Stimulated activated naive CD4-positive, alpha-beta T cell (primary cell): ENCODE results near the gene TXNDC11.

ENCODE experiments used
- DNase-seq, 6 experiments: peaks; one replicate each; lab custom pipeline; 2025; lab: John Stamatoyannopoulos, UW

TXNDC11 gene

DNA sequence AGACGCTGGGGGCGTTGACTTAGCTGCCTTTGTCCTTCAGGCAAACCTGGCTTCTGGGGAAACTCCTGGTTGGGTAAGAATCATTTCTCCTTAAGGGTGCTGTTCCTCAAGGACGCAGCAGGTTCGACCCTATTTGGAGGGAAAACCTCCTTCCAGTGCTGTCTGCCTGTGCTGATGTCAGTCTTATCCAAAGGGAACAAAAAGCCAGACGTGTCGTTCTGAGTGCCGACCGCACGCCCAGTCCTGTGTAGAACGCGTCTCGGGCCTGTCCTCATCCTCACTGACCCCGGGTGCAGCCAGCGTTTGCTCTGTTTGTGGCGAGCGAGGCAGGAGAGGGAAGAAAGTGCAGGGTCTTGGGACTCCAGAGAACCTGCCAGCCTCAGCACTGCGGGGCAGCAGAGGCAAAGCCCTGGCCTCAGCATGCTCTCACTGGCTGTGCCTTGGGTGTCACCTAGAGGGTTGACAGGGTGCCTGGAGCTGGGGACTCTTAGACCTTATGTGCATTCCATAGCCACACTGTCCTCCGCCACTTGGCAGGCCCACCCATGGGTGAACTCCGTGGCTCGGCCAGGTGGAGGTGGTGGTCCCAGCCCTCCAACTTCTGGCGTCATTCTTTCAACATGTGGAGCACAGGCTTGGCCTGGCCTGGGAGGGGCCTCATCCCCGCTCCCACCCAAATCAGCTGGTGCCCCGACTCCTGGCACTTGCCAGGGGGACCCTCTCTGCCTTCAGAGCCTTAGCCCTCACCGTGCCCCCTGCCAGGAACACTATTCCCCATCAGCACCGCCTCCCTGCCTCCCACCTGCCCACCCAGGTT lies 68.4 kb downstream of the TXNDC11 start:
- DNase-seq = no peak

DNA sequence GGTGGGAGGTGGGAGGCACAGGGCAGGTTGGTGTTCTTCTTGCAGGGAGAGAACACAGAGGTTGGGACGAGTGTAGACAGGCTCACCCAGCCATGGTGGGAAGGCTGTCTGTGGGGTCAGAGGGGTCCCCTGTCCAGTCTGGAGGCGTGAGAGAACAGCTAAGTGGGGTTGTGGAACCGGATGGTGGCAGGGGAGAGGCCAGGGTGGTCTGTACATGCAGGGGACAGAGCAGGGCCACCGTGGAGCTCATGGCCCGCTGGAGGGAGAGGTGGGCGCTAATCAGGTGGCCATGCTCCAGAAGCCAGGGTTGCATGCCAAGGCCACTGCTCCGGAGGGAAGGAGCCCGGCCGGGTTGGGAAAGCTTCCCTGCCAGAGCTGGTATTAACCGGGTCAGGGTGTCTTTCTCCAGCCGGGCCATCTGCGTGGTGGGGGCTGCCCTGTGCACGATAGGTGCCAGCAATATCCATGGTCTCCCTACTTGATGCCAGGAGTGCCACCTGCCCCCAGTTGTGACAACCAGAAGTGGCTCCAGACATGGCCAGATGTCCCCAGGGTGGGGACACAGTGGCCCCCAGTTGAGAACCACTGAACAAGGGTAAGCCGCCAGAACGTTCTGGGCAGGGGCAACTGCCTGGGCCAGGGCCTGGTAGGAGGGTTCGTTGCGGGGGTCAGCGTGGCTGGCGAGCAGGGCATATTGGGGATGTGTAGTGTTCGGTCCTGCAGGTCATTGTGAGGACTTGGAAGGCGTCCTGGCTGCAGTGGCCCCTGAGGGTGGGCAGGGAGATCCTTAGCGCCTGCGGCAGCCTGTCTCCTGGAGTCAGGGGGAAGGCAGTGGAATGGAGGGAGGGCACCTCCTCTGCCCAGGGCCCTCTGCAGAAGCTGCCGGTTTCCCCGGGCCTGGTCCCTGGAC lies 69.3 kb downstream of the TXNDC11 start:
- DNase-seq = no peak

GRCh38 chr16:11672206-11673090 lies 70.2 kb downstream of the TXNDC11 start:
- peak in 4 of 6 experiments; percentile 32 to 59 (median 45) for DNase-seq

DNA sequence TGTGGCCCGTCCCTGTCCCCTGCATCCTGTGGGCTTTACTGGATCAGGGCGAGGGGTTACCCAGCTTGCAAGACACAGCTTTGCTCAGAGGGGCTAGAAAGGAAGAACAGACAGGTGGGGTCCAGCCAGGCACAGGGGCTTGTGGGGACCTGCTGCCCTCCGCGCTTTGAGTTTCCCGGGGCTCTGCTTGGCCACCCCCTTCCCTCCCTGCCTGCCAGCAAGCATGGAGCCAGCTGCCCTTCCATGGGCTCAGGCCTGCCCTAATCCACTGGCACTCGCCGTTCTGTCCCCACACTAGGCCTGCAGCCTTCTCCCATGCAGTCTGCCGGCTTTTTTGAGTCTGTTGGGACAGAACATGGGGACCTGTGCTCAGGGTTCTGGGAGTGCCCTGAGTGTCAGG lies 71.0 kb downstream of the TXNDC11 start:
- peak in 1 of 6 experiments; percentile 8 for DNase-seq

DNA sequence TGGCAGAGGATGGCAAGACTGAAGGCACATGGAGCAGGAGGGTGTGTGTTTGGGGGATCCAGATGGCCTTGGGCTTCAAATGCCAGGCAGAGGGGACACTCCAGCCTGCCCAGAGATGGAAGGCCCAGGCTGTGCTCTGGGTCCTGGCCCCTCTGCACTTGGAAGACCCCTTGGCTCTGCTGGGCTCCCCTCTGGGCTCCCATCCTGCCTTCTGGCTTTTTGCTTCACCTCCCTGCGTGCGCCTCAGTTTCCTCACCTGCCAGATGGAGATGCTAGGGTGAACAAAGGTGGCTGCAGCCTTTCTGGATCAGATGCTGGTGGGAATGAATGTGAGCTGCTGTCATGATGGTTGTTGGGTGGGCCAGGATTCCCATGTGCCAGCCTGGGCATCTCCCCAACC lies 71.4 kb downstream of the TXNDC11 start:
- DNase-seq = no peak

DNA sequence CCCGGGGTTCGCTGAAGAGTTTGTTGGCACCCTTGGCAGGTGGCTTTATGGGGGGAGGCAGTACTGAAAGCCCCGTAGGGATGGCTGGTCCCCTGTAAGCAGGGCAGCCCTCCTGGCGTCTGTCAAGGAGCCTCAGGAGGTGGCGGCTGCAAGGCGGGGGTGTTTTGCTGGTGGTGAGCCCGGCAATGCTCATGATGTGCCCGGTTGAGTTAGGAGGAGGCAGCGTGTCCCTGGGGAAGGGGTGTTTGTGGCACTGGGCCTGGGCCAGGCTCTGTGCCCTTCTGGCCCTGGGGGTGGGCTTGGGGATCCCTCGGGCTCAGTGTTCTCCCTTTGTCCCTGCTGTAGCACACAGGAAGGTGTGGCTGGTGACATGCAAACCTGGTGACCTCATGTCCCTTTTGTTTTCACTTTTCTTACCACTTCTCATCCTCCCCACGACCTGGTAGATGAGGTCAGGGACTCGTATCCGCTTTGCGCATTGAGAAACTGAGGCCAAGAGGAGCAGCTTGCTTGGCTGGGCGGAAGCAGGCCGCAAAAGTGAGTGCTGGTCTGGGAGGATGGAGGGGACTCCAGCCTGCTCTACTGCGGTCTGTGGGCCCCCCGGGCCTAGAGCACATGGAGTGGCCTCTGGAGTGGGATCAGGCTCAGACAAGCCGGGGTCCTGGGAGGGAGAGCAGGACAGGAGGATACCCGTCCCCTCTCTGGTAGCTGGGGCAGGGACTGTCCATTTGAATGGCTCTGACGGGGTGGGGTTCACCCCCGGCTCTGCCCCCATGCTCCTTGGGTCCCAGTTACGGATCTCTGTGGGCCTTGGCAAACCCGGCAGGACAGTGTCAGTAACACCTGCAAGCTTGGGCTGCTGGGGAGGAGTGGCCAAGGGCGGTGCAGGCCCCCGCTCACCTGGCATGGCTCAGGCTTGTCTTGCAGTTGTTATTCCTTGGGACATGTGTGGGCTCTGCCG lies 72.2 kb downstream of the TXNDC11 start:
- DNase-seq = peak in 4 of 6 experiments; percentile 18 to 61 (median 44)

DNA sequence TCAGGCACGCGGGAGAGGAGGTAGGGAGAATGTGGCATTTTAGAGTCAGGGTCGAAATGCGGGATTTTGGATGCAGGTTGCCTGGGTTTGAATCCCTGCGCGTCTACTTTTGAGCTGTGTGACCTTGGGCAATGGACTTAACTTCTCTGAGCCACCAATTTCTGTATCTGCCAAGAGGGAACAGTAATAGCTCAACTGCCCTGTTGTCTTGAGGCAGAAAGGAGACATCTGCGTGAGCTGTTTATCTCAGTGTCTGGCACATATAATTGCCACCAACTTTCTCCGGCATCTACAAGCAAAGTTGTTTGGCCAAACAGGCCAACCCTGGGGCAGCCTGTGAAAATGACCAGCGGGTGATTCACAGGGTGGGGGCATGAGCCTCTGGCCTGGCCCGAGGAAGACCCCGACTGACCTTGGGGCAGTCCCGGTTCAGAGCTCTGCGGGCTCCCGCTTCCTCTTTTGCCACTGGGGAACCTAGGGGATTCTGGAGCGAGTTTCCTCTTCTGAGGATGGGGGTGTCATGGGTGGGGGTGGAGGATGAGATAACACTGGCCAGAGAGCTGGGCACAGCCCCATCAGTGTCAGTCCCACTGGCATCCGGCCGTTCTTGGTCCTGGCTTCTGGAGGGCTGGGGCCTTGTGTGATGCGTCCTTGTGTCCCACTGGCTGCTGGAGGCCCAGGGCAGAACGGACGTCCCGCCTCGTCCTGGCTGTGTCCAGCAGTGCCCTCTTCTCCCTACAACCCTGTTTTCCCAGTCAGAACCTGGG lies 73.1 kb downstream of the TXNDC11 start:
- DNase-seq = no peak

- peak in 3 of 6 experiments; percentile 39 to 51 (median 39) for DNase-seq
Measured at GRCh38 chr16:11668623-11669379, 73.9 kb downstream of the TXNDC11 start.

- peak; percentile 72 to 86 (median 76) for DNase-seq
Measured at GRCh38 chr16:11667824-11668622, 74.6 kb downstream of the TXNDC11 start, which contains the start of gene SNN. Gene SNN (plus strand): TSS chr16:11668455. CDS start chr16:11676060, 7,605 bp downstream.

DNA sequence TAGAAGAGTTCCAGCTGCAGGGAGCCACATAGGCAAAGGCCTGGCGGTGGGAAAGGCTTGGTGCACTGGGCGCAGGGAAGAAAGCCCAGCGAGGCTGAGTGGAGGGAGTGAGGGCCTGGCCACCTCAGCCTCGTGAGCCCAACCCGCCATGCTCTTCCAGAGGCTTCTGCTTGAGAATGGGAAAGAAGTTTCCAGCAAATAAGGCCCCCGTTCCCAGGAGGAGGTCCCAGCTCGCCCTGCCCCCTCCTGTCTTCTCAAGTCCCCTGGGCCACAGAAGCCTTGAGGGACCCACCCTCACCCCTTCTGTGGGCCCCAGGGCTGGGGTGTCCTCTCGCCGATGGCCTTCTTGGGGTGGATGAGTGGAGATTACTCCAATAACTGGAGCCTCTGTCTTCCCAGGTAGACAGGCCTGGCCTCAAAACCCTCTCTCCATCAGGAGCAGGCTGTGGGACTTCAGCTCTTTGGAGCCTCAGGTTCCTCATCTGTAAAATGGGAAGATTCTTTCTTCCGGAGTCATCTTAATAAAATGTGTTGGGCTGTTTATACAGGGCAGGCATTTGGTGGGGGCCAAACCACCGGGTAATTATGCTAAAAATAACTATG lies 75.3 kb downstream of the TXNDC11 start:
- no peak for DNase-seq

GRCh38 chr16:11666103-11667055 lies 76.3 kb downstream of the TXNDC11 start:
- DNase-seq = peak in 1 of 6 experiments; percentile 24

GRCh38 chr16:11665071-11665491 lies 77.6 kb downstream of the TXNDC11 start:
- peak; percentile 17 to 65 (median 44) for DNase-seq

DNA sequence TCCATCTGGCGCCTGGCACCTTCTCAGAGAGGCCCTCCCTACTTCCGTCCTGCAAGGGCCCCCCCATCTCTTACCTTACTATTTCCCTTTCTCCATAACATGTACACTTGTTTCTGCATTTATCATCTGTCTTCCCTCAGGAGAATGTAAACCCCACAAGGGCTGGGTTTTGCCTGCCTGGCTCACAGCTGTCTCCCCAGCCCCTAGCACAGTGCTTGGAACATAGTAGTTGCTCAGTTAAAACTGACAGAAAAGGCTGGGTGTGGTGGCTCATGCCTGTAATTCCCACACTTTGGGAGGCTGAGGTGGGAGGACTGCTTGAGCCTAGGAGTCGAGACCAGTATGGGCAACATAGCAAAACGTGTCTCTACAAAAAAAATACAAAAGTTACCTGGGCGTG lies 80.1 kb downstream of the TXNDC11 start:
- DNase-seq = no peak

DNA sequence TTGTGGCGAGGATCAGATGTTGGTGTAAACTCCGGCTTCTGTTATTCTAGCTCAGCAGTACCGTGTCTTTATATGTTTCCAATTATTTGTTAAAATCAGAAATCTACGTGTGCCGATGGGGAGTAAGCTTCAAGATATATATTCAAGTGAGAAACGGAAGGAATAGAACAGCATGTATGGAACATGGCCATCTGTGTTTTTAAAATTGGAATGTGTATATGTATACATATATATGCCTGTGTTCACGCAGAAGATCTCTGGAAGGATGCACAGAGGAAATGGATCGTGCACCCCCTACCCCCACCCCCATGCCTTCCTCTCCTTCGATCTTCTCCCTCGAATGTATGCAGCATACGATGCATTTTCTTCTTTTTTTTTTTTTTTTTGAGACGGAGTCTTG lies 82.1 kb downstream of the TXNDC11 start:
- no peak for DNase-seq

DNA sequence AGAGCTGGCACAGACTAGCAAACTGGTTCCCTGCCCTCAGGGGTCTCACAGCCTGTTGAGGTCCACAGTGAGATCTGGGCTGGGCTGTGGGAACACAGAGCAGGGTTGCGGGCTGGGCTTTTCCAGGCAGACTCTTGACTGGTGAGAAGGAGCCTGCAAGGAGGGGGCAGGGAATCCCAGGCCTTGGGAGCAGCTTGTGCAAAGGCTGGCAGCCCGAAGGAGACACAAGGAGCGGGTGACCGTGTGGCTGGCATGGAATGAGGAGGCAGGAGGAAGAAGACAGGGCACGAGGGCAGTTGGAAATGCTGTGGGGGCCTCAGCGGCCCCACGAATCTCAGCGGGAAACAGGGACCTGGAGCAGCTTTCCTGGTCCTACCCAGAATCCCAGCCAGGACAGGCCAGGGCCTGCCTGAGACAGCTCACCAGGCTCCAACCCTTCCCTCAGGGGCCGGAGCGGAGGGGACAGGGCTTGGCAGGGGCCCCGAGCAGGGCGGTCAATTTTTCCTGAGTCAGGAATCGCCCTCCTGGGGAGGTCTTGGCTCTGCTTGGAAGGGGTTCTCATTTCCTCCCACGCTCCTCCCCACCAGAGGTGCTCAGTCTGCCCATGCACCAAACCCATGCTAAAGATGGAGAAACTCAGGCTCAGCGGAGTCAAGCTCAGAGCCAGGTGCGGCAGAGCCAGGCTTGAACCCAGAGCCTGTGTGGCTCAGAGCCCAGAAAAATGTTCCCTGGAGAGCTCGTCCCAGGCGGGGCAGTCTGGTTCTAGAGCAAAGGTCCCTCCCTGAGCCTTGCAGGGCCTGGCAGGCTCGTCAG lies 83.6 kb downstream of the TXNDC11 start:
- DNase-seq = no peak

- no peak for DNase-seq
Measured at GRCh38 chr16:11657556-11657955, 85.1 kb downstream of the TXNDC11 start.
